WTC11 (cell line): ENCODE results near the gene PCSK4. TPM values are rescaled to one million over a fixed set of nuclear protein-coding genes. Genes with fewer than 3 reads are reported as not detected.

Experiments
- ATAC-seq: fragments of 200-7000 bp; cut with Tn5 transposase; 2 replicates; pipeline ENCODE4 v1.10.0; 2021; ENCODE audit warnings: mild to moderate bottlenecking, moderate library complexity
- CTCF ChIA-PET: fragments of 300-600 bp; sonication (Branson Sonifier 250); formaldehyde crosslinking; loops from one replicate; lab custom pipeline; 2021; ENCODE audit warnings: antibody characterized with exemption; lab: Charles Lee
- POLR2A ChIA-PET: fragments of 350-600 bp; sonication (Branson Sonifier 250); formaldehyde crosslinking; loops from one replicate; lab custom pipeline; 2021; ENCODE audit warnings: antibody characterized with exemption; lab: Charles Lee
- DNase-seq: peaks from one replicate; pipeline ENCODE4 v3.0.0; 2021; ENCODE audit warnings: low spot score
- H3K27ac Mint-ChIP-seq: 2 replicates; pipeline ENCODE4 v1.8.0; 2021; ENCODE audit warnings: mixed read lengths
- H3K27me3 Mint-ChIP-seq: 2 replicates; pipeline ENCODE4 v1.8.0; 2021; ENCODE audit warnings: low read depth, mild to moderate bottlenecking, moderate library complexity, mixed read lengths
- H3K36me3 Mint-ChIP-seq: 2 replicates; pipeline ENCODE4 v1.8.0; 2021; ENCODE audit warnings: mixed read lengths
- H3K4me1 Mint-ChIP-seq: 2 replicates; pipeline ENCODE4 v1.8.0; 2022; ENCODE audit warnings: mixed read lengths
- H3K4me3 Mint-ChIP-seq: 2 replicates; pipeline ENCODE4 v1.8.0; 2021; ENCODE audit warnings: mild to moderate bottlenecking, moderate library complexity, mixed read lengths
- H3K9me3 Mint-ChIP-seq: 2 replicates; pipeline ENCODE4 v1.8.0; 2021; ENCODE audit warnings: mixed read lengths
- AFF4 ChIP-seq: sonication (generic); formaldehyde crosslinking; IDR thresholded peaks from 2 replicates; pipeline ENCODE4 v1.8.1; 2023; ENCODE audit warnings: mild to moderate bottlenecking, missing genetic modification reagents, borderline replicate concordance
- ARID4B ChIP-seq: sonication (generic); formaldehyde crosslinking; IDR thresholded peaks from 2 replicates; pipeline ENCODE4 v1.8.0; 2023; ENCODE audit warnings: missing genetic modification reagents, mild to moderate bottlenecking, borderline replicate concordance
- E2F5 ChIP-seq: sonication (generic); formaldehyde crosslinking; IDR thresholded peaks from 2 replicates; pipeline ENCODE4 v1.8.1; 2022; ENCODE audit warnings: mild to moderate bottlenecking, moderate library complexity, missing genetic modification reagents
- EMX1 ChIP-seq: fragments of 250-450 bp; sonication (Bioruptor Pico); IDR thresholded peaks from 2 replicates; pipeline ENCODE4 v1.8.0; 2021; ENCODE audit warnings: mild to moderate bottlenecking
- FOXP1 ChIP-seq: sonication (generic); formaldehyde crosslinking; IDR thresholded peaks from 2 replicates; pipeline ENCODE4 v1.8.0; 2022; ENCODE audit warnings: missing genetic modification reagents, mild to moderate bottlenecking, moderate library complexity, borderline replicate concordance
- GTF2I ChIP-seq: fragments of 250-450 bp; sonication (Bioruptor Pico); conservative IDR thresholded peaks from 2 replicates; pipeline ENCODE4 v1.4.0; 2021; ENCODE audit warnings: mild to moderate bottlenecking
- JAZF1 ChIP-seq: fragments of 250-450 bp; sonication (Bioruptor Pico); IDR thresholded peaks from 2 replicates; pipeline ENCODE4 v1.9.0; 2021; ENCODE audit warnings: moderate library complexity, mild to moderate bottlenecking, inconsistent platforms
- NR3C1 ChIP-seq: sonication (generic); formaldehyde crosslinking; conservative IDR thresholded peaks from 2 replicates; pipeline ENCODE4 v1.8.1; 2023; ENCODE audit warnings: low read depth, mild to moderate bottlenecking, missing genetic modification reagents
- PRRX2 ChIP-seq: fragments of 250-450 bp; sonication (Bioruptor Pico); IDR thresholded peaks from 2 replicates; pipeline ENCODE4 v1.8.0; 2021; ENCODE audit warnings: mild to moderate bottlenecking
- STAT6 ChIP-seq: sonication (generic); formaldehyde crosslinking; conservative IDR thresholded peaks from 2 replicates; pipeline ENCODE4 v1.8.1; 2023; ENCODE audit warnings: mild to moderate bottlenecking, low read depth, missing genetic modification reagents, moderate library complexity
- TCF7 ChIP-seq: sonication (generic); formaldehyde crosslinking; IDR thresholded peaks from 2 replicates; pipeline ENCODE4 v1.8.0; 2022; ENCODE audit warnings: mild to moderate bottlenecking, low read depth, missing genetic modification reagents, moderate library complexity
- ZNF138 ChIP-seq: sonication (generic); formaldehyde crosslinking; conservative IDR thresholded peaks from 2 replicates; pipeline ENCODE4 v1.8.1; 2022; ENCODE audit warnings: mild to moderate bottlenecking, moderate library complexity, missing genetic modification reagents
- ZNF263 ChIP-seq: sonication (generic); formaldehyde crosslinking; IDR thresholded peaks from 2 replicates; pipeline ENCODE4 v1.8.1; 2022; ENCODE audit warnings: low read depth, mild to moderate bottlenecking, moderate library complexity, missing genetic modification reagents
- ZNF281 ChIP-seq: sonication (generic); formaldehyde crosslinking; IDR thresholded peaks from 2 replicates; pipeline ENCODE4 v1.8.0; 2023; ENCODE audit warnings: mild to moderate bottlenecking, missing genetic modification reagents
- ZNF317 ChIP-seq: sonication (generic); formaldehyde crosslinking; IDR thresholded peaks from 2 replicates; pipeline ENCODE4 v1.8.1; 2023; ENCODE audit warnings: low read depth, mild to moderate bottlenecking, moderate library complexity, missing genetic modification reagents, borderline replicate concordance
- ZNF396 ChIP-seq: fragments of 250-450 bp; sonication (Bioruptor Pico); IDR thresholded peaks from 2 replicates; pipeline ENCODE4 v1.8.0; 2021; ENCODE audit warnings: mild to moderate bottlenecking, moderate library complexity, borderline replicate concordance
- ZNF423 ChIP-seq: fragments of 250-450 bp; sonication (Bioruptor Pico); IDR thresholded peaks from 2 replicates; pipeline ENCODE4 v2.1.2; 2022; ENCODE audit warnings: mild to moderate bottlenecking, moderate library complexity
- ZNF425 ChIP-seq: fragments of 250-450 bp; sonication (Bioruptor Pico); conservative IDR thresholded peaks from 2 replicates; pipeline ENCODE4 v1.9.0; 2021; ENCODE audit warnings: mild to moderate bottlenecking
- ZNF512 ChIP-seq: sonication (generic); formaldehyde crosslinking; IDR thresholded peaks from 2 replicates; pipeline ENCODE4 v1.8.1; 2022; ENCODE audit warnings: missing genetic modification reagents, borderline replicate concordance
- total RNA-seq: library from RNA; stranded (reverse); gene quantifications from 3 replicates; pipeline ENCODE4 v1.2.3, GENCODE V29; 2021

Gene PCSK4
- total RNA-seq, 1 experiment from 2014 or later: 22.4 TPM

GRCh38 chr19:1501200-1501595 is 11.0 kb upstream of the PCSK4 start:
- Mint-ChIP-seq H3K27ac (no peak overlapping the region), H3K36me3 (peaks cover 5% of the 10 kb centered on the region; the same call in 1 of the 2 replicates), H3K9me3 (no peaks in the 10 kb centered on the region)
- ChIA-PET CTCF (interaction anchor here (2.6 kb wide), 1 partner anchor 10 kb away, joined by 15 read pairs; the partner anchor contains the start of gene REEP6), POLR2A (no interaction called here)
- DNase-seq: no peak
- TF ChIP-seq ARID4B (CRISPR knock-in tag): no peak
- no peak for TF ChIP-seq FOXP1
- no peak for TF ChIP-seq ZNF423 (CRISPR knock-in tag)
- no peak for TF ChIP-seq ZNF263 (CRISPR knock-in tag)
- no peak for TF ChIP-seq ZNF396 (CRISPR knock-in tag)
- TF ChIP-seq GTF2I (CRISPR knock-in tag): no peak
- no peak for TF ChIP-seq AFF4
- TF ChIP-seq ZNF425: no peak
- TF ChIP-seq PRRX2 (CRISPR knock-in tag): no peak
- no peak for TF ChIP-seq E2F5 (CRISPR knock-in tag)
- no peak for TF ChIP-seq ZNF138 (CRISPR knock-in tag)
- no peak for TF ChIP-seq JAZF1 (CRISPR knock-in tag)
- TF ChIP-seq TCF7: no peak
- no peak for TF ChIP-seq STAT6 (CRISPR knock-in tag)
- no peak for TF ChIP-seq ZNF281 (CRISPR knock-in tag)
- TF ChIP-seq ZNF512 (CRISPR knock-in tag): no peak
- no peak for TF ChIP-seq EMX1
- no peak for TF ChIP-seq ZNF317 (CRISPR knock-in tag)
- no peak for TF ChIP-seq NR3C1 (CRISPR knock-in tag)
- TF ChIP-seq, all 79 proteins: peak for 0
- Mint-ChIP-seq H3K27me3 (peaks cover 39% of the 10 kb centered on the region), H3K4me1 (no peaks in the 10 kb centered on the region; the same call in 1 of the 2 replicates), H3K4me3 (no peak overlapping the region)
- ATAC-seq: no peak
